Bladder microvascular endothelial cell (primary cell): Measurements from ENCODE around the gene SCRN3. TPM values are rescaled to one million over a fixed set of nuclear protein-coding genes. Genes with fewer than 3 reads are reported as not detected.

Experiments
- total RNA-seq: library from RNA; depleted of rRNA; stranded (reverse); fragments of >200 nt; gene quantifications from 2 replicates; pipeline ENCODE4 v1.2.3, GENCODE V29; 2014

The SCRN3 gene, protein sequence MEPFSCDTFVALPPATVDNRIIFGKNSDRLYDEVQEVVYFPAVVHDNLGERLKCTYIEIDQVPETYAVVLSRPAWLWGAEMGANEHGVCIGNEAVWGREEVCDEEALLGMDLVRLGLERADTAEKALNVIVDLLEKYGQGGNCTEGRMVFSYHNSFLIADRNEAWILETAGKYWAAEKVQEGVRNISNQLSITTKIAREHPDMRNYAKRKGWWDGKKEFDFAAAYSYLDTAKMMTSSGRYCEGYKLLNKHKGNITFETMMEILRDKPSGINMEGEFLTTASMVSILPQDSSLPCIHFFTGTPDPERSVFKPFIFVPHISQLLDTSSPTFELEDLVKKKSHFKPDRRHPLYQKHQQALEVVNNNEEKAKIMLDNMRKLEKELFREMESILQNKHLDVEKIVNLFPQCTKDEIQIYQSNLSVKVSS
- total RNA-seq = 14.2 and 33.0 TPM in 2 replicates

DNA sequence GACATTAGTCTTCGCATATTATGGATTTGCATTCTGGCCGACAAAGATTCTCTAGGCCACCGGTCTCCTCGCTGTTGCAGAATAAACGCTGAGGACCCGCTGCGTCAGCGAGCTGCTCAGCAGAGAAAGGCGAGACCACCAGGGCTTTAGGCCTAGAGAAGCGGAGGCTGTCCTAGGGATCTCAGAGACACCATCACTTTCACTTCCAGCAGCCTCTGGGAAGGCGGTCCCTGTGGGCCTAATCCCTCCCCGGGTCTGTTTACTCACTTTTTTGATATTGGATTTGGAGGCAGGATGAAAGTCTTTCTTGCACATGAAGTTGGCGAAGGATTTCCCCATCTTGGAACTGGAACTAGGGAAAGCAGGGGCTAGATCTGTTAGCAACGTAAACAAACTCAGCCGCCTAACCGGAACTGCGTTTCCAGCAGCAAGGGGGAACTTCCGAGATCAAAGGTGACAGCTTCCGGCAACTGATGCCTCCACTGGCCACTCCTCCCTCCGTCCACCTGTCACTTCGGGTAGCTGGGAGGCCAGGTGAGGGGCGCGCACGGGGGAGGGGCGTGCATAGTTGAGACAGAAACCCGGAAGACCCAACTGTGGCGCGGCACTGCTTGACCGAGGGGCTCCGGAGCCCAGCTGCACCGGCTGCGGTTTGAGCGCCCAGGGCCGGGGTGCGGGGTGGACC lies at the start of gene SCRN3:
Gene SCRN3 (plus strand): TSS at position 447 of the 685 bp plus-strand sequence. CDS start 2,554 bp downstream, outside the sequence.

Other genes starting within 250 kb of the SCRN3 start
- gene OLA1, start 147.2 kb upstream of the SCRN3 start, total RNA-seq = 72.4 and 103 TPM in 2 replicates
- gene SP9, start 60.8 kb upstream of the SCRN3 start, total RNA-seq = not detected in 2 replicates
- gene GPR155, start 91.3 kb downstream of the SCRN3 start, total RNA-seq = 0.81 and 2.8 TPM in 2 replicates
- gene WIPF1, start 202.1 kb downstream of the SCRN3 start, total RNA-seq = 7.3 and 18.4 TPM in 2 replicates